NCI-H187 treated with DMSO at 0.1 percent for 48 hours (cell line): ENCODE results near the gene SLC26A9.
"Not testable (repeated sequence)": the region's sequence is repeated elsewhere in the genome, so short reads cannot be mapped to it uniquely, and the experiment has no call there.

Experiments used
- DNase-seq: peaks from one replicate; lab custom pipeline; 2025; lab: John Stamatoyannopoulos, UW

The SLC26A9 gene

GRCh38 chr1:205924460-205924790 lies 18.8 kb downstream of the SLC26A9 start:
- no peak for DNase-seq

DNA sequence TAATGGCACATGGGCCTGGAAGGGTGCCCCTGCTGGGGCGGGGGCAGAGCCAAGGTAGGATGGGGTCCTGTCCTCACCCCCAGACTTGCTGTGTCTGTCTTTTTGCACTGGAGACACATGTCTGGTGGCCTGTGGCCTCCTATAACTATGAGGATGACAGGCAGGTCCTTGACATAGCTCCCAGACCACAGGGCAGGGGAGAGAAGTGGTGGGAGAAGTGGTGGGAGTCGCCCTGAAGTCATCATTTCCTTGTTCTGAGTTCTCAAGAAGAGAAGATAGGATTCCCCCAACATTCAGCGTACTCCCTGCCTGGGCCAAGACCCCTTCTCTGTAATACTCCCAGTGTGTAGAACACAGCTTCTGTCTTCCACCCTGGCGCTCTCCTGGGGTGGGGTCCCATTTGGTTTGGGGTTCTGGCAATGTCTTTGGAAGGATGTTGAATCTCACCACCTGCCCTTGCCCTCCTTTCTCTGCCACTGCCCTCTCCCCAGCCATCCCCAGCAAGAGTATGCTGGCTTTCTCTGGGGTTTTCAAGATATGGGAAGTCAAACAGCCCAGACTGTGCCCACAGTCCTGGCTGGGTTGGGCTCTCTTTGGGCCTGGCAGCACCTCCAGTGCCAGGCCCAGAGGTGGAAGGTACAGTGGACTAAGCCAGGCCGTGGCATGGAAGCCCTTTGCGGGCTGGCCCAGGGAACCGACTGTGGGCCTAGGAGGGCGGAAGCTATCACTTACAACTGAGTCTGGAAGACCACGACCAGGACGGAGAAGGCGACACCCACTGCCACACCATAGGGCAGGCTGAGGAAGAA lies 19.4 kb downstream of the SLC26A9 start:
- DNase-seq: no peak

GRCh38 chr1:205922806-205923205 lies 20.4 kb downstream of the SLC26A9 start:
- DNase-seq: no peak

DNA sequence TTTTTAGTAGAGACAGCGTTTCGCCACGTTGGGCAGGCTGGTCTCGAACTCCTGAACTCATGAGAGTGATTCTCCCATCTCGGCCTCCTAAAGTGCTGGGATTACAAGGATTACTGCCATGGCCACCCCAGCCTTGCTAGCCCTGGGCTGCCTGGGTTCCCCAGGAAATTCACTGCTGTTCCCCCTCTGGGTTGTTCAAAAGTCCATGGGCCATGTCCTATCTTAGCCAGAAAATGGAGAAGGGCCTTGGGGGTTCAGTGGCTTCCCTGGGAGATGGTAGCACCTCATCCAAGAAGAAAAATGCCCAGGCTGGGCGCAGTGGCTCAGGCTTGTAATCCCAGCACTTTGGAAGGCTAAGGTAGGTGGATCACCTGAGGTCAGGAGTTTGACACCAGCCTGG lies 20.9 kb downstream of the SLC26A9 start:
- no peak for DNase-seq

GRCh38 chr1:205921570-205921909 lies 21.7 kb downstream of the SLC26A9 start:
- DNase-seq: no peak

GRCh38 chr1:205920861-205921569 lies 22.2 kb downstream of the SLC26A9 start:
- DNase-seq: no peak

GRCh38 chr1:205920159-205920558 lies 23.1 kb downstream of the SLC26A9 start:
- peak; percentile 99 for DNase-seq

DNA sequence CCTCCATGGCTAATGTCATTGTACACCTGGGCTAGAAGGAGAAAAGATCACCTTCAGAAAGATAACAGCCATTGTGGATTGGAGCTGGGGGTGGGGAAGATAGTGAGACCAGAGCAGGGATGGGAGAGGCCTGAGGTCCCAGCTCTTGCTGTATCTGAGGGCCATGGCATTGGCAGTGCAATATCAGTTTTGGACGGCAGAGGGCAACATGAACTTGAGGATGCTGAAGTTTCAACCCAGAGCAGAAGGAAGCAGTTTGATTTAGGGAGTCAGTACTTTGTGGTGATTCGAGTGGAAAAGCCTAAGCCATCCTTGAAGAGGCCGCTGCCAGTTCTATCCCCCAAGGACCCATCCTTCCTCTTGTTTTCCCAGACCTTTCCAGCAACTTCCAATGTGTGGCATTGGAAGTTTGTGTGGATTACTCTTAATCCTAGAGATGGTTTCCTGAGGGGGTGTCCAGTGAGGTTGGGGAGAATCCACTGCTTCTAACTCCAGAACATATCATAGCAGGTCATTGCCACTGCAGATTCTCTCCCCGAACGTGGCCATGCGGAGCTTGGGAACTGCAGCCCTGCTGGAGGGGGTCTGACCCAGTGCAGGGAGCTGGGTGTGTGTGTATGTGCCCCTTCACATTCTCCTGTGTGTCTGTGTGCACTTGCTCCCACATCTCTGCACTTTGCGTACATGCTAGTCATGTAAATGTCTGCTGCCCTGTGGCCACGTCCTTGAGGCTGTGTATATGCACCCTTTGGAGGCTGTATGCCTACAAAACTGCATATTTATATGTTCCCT lies 24.1 kb downstream of the SLC26A9 start:
- peak; percentile 91 for DNase-seq

DNA sequence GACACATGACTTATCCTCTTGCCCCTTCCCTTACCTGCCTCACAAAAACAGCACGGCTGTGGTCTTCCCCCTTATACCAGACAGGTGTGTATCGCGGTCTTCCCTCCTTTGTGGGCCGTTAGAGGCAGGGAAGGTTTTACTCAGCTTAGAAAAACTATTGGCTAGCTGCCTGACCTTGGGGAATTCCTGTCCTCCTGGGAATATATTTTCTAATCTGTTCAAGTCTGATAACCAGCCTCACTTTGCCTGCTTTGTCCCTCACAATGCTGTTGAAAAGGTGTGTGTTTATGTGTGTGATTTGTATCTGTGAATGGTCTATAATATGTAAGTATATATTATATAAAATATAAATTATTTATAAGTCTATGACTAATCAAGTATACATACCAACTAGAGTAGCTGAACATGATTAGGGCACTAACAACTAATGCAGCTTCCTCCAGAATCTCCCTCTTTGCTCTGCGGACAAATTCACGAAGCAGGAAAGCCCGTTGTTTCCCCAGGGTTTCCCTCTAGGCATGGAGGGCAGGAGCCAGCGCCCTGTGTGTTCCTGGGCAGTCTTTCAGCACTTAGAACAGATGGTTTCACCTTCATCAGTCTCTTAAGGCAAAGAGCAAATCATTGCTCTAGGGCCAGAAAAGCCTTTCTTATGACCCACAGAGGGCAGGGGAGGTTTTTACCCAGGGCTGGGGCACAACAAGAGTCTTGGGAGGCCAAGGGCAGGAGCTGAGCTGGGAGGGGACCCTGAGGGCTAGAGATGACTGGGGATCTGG lies 25.6 kb downstream of the SLC26A9 start:
- no peak for DNase-seq

- DNase-seq: no peak
Measured at GRCh38 chr1:205916541-205916940, 26.7 kb downstream of the SLC26A9 start.

DNA sequence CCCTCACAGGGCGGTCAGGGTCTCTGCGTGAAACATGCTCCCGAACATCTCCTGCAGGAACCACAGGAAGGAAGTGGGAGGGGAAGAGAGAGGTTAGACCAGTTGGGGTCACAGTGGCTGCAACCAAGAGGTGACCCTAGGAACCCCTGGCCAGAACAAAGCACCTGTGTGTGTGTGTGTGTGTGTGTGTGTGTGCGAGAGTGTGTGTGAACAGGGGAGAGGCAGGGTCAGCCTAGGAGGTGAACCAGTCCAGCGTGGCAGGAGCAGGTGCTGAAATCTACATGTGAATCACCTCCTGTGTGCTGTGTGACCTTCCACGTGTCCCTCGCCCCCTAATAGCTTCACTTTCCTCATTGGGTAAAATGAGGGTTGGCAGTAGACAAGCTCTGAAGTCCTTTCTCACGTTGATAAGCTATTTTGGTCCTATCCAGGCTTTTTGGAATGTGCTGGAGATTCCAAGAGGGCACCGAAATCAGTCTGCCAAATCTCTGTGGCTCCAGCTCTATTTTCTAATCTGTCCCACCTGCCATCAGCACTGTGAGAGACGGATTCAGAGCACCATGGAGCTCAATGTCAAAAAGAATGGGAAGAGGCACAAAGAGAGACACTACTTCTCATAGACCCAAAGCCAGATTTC lies 27.8 kb downstream of the SLC26A9 start:
- DNase-seq: no peak

DNA sequence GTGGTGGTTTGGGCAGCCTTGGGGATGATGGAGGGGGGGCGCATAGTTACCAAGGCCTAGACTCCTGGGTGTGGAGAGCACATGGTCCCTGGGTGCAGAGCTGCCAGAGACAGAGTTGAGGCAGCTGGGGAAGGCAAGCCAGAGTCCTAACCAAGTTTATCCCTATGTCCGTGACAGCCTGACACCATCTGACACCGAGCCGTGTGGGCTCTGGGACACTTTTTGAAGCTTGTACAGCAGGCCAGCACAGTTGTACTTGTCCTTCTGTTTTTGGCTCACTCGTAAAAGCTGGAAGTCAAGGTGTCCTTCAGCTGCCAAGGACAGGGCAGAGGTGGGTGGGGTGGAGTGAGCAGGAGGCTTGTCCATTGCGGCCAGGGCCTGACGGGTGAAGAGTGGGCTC lies 28.5 kb downstream of the SLC26A9 start:
- no peak for DNase-seq

DNA sequence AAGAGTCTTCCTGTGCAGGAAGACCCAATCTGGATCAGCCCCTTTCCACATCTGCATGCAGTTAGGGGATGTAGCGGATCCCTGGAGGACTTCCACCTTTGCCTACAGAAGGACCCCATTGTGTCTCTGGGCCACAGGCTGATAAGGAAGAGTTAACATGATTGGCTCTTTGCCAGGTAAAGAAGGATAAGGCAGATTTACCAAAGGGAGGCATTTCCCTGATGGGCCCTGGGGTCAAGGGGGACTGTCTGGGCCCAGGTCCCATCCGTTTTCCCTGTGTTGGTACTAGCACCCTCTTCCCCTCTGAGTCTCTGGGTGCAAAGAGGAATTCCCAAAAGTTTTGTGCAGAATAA lies 29.1 kb downstream of the SLC26A9 start:
- DNase-seq: no peak

GRCh38 chr1:205913451-205914154 lies 29.7 kb downstream of the SLC26A9 start:
- DNase-seq: no peak

GRCh38 chr1:205907794-205908193 lies 35.5 kb downstream of the SLC26A9 start:
- DNase-seq: no peak

GRCh38 chr1:205905095-205905494 lies 38.2 kb downstream of the SLC26A9 start:
- not testable (repeated sequence) for DNase-seq

- DNase-seq: no peak
Measured at GRCh38 chr1:205896351-205896750, 46.9 kb downstream of the SLC26A9 start.

- not testable (repeated sequence) for DNase-seq
Measured at GRCh38 chr1:205894119-205894518, 49.1 kb downstream of the SLC26A9 start.

- DNase-seq: not testable (repeated sequence)
Measured at GRCh38 chr1:205892175-205892574, 51.1 kb downstream of the SLC26A9 start.

DNA sequence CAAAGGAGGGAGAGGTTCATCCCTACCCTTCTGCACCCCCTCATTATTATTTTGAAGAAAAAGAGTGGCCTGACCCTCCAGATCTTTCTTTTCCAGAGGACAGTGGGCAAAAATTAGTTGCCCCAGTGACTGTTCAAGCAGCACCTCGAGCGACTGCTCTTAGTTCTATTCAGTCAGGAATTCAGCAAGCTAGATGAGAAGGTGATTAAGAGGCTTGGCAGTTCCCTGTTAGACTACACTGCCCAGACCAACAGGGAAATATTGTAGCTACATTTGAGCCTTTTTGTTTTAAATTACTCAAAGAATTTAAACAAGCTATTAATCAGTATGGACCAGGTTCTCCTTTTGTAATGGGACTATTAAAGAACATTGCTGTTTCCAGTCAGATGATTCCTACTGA lies 51.8 kb downstream of the SLC26A9 start:
- DNase-seq: not testable (repeated sequence)

DNA sequence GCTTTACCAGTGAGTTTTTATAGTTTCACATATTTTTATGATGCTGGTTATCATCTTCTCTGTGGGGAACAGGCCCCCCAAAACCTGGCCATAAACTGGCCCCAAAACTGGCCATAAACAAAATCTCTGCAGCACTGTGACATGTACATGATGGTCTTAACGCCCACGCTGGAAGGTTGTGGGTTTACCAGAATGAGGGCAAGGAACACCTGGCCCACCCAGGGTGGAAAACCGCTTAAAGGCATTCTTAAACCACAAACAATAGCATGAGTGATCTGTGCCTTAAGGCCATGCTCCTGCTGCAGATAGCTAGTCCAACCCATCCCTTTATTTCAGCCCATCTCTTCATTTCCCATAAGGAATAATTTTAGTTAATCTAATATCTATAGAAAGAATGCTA lies 52.6 kb downstream of the SLC26A9 start:
- DNase-seq: not testable (repeated sequence)
